Measurements from ENCODE around the gene IL6ST. TPM values are rescaled to one million over a fixed set of nuclear protein-coding genes. Genes with fewer than 3 reads are reported as not detected.
"Not testable (repeated sequence)": the region's sequence is repeated elsewhere in the genome, so short reads cannot be mapped to it uniquely, and the experiment has no call there.

The IL6ST gene
- total RNA-seq, 1 donor from 2014 or later, result 328 TPM

DNA sequence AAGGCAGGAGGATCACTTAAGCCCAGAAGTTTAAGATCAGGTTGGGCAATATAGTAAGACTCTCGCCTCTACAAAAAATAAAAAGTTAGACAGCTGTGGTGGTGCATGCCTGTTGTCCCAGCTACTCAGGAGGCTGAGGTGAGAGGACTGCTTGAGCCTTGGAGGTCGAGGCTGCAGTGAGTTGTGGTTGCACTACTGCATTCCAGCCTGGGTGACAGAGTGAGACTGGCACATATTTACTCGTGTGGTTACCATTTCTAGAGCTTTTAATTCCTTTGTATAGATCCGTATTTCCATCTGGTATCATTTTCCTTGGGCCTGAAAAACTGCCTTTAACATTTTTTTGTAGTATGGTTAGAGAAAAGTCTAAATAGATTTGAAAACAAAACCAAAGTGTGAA, 7.8 kb downstream of the IL6ST start:
- intact Hi-C loops (cut with DNase I), result loop anchor here (10.0 kb wide), 1 partner anchor 218 kb away; no protein-coding TSS in a partner anchor
- ATAC-seq (no peak), DNase-seq (ENCODE audit: low spot score) (no peak)

DNA sequence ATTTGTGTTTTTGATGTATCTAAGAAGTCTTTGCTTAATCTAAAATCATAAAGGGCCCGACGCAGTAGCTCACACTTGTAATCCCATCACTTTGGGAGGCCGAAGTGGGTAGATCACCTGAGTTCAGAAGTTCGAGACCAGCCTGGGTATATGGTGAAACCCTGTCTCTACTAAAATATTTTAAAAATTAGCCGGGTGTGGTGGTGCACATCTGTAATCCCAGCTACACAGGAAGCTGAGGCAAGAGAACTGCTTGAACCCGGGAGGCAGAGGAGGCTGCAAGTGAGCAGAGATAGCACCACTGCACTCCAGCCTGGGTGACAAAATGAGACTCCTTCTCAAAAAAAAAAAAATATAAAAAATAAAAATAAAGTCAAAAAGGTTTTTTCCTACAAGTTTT, 9.6 kb downstream of the IL6ST start:
- ATAC-seq, result no peak
- no peak for DNase-seq (ENCODE audit: low spot score)
- intact Hi-C loops (cut with DNase I), result loop anchor here (10.0 kb wide), 1 partner anchor 220 kb away; no protein-coding TSS in a partner anchor

DNA sequence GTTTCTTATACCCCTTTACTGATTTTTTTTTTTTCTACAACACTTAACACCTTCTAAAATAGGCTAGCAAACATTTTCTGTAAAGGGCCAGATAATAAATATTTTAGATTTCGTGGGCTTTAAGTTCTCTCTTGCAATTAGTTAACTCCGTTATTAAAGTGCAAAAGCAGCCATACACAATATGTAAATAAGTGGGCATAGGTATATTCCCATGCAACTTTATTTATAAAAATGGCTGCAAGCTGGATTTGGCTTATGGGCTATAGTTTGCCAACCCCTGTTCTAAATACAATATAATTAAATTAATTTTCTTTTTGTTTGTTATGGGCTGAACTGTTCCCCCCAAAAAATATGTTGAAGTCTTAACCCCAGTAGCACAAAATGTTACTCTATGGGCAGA, 10.8 kb downstream of the IL6ST start:
- ATAC-seq (no peak), DNase-seq (ENCODE audit: low spot score) (no peak)
- intact Hi-C loops (cut with DNase I), result loop anchor here (10.0 kb wide), 1 partner anchor 221 kb away; no protein-coding TSS in a partner anchor

DNA sequence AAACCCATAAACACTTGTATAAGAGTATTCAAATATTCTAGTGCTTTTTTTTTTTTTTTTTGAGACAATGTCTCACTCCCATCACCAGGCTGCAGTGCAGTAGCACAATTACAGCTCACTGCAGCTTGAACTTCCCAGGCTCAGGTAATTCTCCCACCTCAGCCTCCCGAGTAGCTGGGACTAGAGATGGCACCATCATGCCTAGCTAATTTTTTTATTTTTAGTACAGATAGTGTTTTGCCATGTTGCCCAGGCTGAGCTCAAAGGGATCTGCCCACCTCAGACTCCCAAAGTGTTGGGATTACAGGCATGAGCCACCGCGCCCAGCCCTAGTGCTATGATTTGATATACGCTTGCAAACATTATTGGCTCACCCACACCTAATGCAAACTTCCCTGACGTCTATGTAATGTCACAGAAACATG, 11.8 kb downstream of the IL6ST start:
- DNase-seq (ENCODE audit: low spot score), result no peak
- intact Hi-C loops (cut with DNase I), result loop anchor here (10.0 kb wide), 1 partner anchor 222 kb away; no protein-coding TSS in a partner anchor

GRCh38 chr5:55973296-55973695, 21.5 kb downstream of the IL6ST start:
- intact Hi-C loops (cut with DNase I), result no loop called here
- no peak for DNase-seq (ENCODE audit: low spot score)
- ATAC-seq, result no peak

More for the DNA sequence above, 11.8 kb downstream of the IL6ST start:
- peak; percentile 55 for ATAC-seq

DNA sequence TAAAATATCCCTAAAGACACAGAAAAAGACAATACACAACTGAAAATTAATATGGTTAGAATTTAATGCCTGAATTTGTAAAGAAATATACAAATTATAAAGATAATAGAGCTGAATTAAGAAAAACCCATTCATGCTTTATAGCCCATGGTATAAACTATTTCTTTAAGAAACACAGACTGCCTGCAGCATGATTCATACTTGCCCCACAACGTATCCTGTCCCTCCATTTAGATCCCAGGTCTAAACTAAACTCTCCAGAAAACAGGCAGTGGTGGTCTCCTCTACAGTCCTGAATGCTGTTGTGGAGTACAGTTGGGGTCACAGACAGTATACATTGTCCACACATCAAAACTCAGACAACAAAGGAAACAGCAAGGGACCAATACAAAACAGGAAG, 24.8 kb downstream of the IL6ST start:
- DNase-seq (ENCODE audit: low spot score) (no peak), ATAC-seq (no peak)
- intact Hi-C loops (cut with DNase I), result no loop called here

- no peak for ATAC-seq
- no peak for DNase-seq (ENCODE audit: low spot score)
- intact Hi-C loops (cut with DNase I), result no loop called here
Measured at GRCh38 chr5:55966284-55966683, 28.5 kb downstream of the IL6ST start.

- no peak for ATAC-seq
- DNase-seq (ENCODE audit: low spot score), result no peak
- intact Hi-C loops (cut with DNase I), result no loop called here
Measured at GRCh38 chr5:55965525-55965924, 29.2 kb downstream of the IL6ST start.

GRCh38 chr5:55960779-55961178, 34.0 kb downstream of the IL6ST start:
- no peak for ATAC-seq
- intact Hi-C loops (cut with DNase I), result no loop called here
- no peak for DNase-seq (ENCODE audit: low spot score)

- no peak for DNase-seq (ENCODE audit: low spot score)
- intact Hi-C loops (cut with DNase I), result no loop called here
- ATAC-seq, result no peak
Measured at GRCh38 chr5:55959208-55959607, 35.6 kb downstream of the IL6ST start.

DNA sequence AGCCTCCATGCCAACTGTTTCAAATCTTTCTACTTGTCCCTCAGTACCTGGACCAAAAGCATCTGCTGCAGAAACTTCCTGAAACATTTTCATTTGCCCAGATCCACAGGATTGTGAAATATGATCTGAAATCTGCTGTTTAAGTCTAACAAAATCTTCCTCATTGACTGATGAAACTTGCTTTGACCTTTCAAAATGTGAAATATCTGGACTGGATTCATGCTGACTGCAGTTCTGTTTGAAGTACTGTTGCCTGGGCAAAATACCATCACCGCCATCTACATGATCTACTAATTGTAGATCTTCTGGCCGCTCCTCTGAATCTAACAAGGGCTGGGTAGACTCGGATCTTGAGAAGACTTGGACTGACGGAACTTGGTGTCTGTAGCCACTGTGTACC, 53.6 kb downstream of the IL6ST start:
- ATAC-seq; DNase-seq (ENCODE audit: low spot score); intact Hi-C loops (cut with DNase I): not testable (repeated sequence)

DNA sequence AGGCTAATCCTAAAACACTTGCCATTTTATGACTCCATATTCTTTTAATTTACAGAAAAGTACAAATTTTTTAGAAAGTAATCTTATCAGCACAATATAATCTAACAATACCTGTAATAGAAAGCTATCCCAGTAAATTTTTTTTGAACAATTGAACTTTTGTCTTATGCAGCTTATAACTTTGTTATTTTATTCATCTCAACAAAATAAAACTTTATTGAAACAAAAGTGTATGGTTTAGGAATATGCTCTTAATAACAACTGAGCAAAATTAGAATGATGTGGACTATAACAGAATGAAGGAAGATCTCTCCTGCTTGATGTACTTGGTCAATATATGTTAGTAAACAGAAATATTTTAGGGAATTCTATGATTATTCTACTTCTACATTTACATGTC, 57.2 kb downstream of the IL6ST start:
- ATAC-seq; DNase-seq (ENCODE audit: low spot score); intact Hi-C loops (cut with DNase I): not testable (repeated sequence)

DNA sequence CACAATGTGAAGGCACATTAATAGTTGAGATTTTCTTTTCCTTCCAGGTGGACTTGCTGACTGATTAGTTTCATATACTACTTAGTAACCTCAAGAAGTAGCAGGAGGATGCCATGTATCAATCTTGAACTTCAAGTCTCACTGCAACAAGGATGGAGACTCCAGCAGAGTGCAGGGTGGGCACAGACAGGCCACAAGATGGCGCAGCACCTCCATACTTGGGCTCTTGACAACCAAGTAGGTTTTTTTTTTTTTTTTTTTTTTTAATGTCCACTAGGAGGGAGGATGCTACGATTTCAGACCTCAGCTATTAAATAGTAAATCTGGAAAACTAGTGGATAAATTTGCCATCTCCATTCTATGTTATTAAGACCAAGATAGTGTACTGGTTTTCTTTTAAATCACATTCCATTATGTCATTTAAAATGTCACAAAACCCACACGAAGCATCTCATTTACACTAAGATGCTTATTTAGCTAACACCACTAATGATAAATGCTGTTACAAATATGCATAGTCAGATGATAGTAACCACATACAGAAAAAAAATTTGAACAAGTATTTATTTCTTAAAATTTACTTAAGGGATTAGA, 58.6 kb downstream of the IL6ST start:
- intact Hi-C loops (cut with DNase I), result no loop called here
- ATAC-seq (peak; percentile 91), DNase-seq (ENCODE audit: low spot score) (peak; percentile 91)

- intact Hi-C loops (cut with DNase I), result no loop called here
- DNase-seq (ENCODE audit: low spot score) (no peak), ATAC-seq (no peak)
Measured at GRCh38 chr5:55935371-55935770, 59.4 kb downstream of the IL6ST start.

- ATAC-seq, result no peak
- DNase-seq (ENCODE audit: low spot score), result no peak
- intact Hi-C loops (cut with DNase I), result no loop called here
Measured at GRCh38 chr5:55934720-55935119, 60.0 kb downstream of the IL6ST start.

DNA sequence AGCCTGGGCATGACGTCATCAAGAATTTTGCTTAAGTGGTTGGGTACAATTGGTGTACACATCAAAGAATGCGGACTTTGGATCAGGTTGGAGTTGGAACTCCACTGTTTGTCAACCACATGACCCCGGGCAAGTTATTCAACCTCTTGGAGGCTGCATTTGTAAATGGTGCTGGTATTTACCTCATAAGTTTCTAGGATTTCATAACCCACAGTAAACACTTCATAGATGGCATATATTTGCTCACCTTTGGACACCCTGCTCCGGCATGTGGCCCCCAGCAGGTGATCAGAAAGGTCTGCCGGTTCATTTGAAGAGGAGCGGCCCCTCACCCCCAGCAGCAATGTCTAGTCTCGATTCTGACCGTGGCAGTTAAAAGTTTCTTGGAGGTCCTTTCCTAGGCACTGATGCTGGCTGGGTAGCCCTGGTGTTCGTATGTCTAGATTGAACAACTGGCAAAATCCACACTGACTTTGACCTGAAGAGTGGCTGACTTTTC, 60.6 kb downstream of the IL6ST start:
- intact Hi-C loops (cut with DNase I), result no loop called here
- ATAC-seq (no peak), DNase-seq (ENCODE audit: low spot score) (no peak)

- intact Hi-C loops (cut with DNase I), result no loop called here
- ATAC-seq, result no peak
- DNase-seq (ENCODE audit: low spot score), result no peak
Measured at GRCh38 chr5:55933377-55934114, 61.2 kb downstream of the IL6ST start.

- intact Hi-C loops (cut with DNase I), result no loop called here
- ATAC-seq (no peak), DNase-seq (ENCODE audit: low spot score) (no peak)
Measured at GRCh38 chr5:55932700-55933099, 62.1 kb downstream of the IL6ST start.

DNA sequence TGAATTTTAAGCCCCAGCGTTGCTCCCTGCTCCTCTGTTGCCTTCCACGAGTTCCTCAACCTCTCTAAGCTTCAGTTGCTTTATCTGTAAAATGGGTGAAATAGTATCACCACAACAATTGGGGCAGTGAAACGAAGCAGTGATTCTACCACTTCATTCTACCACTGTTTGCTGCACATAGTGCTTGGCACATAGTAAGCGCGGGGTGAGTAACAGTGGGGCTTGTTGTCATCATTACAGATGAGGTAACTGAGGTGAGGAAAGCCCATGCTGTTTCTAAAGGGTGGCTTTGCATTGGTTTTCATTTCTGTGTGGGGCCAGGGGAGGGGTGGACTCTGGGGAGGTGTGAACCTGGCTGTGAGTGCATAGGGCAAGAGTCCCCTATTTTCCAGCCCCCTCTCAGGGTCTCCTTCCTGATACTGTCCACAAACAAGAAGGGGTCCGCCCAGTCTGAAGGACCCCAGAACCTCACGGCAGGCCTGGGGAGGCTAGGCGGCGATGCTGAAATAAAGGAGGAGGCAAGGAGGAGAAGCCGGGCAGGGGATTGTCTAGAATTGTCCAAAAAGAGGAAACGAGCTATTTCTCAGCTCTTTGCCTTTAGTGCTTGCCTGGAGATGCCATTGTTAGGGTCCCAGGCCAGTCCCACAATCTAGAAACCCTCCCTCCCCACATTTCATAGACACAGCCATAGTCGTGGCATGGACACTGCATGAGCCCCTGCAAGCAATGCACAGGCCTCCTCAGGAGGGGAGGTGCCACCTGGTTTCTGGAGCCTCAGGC, 65.6 kb downstream of the IL6ST start:
- ATAC-seq (no peak), DNase-seq (ENCODE audit: low spot score) (no peak)
- intact Hi-C loops (cut with DNase I), result no loop called here
